MG63 (cell line): ENCODE measurements around the gene BCL2. TPM values are rescaled to one million over a fixed set of nuclear protein-coding genes. Genes with fewer than 3 reads are reported as not detected.

Experiments
- DNase-seq: peaks from one replicate; pipeline ENCODE4 v3.0.0-alpha.2; 2020
- H3K27me3 ChIP-seq: fragments of 250-450 bp; sonication (Bioruptor Pico); 2 replicates; pipeline ENCODE4 v1.5.1; 2020; ENCODE audit warnings: mild to moderate bottlenecking, moderate library complexity
- H3K36me3 ChIP-seq: fragments of 250-450 bp; sonication (Bioruptor Pico); 2 replicates; pipeline ENCODE4 v1.5.1; 2020; ENCODE audit warnings: mild to moderate bottlenecking, moderate library complexity
- H3K4me3 ChIP-seq: fragments of 250-450 bp; sonication (Bioruptor Pico); 2 replicates; pipeline ENCODE4 v1.5.1; 2020; ENCODE audit warnings: mild to moderate bottlenecking, moderate library complexity
- H3K9me3 ChIP-seq: fragments of 250-450 bp; sonication (Bioruptor Pico); 2 replicates; pipeline ENCODE4 v1.5.1; 2020; ENCODE audit warnings: mild to moderate bottlenecking, moderate library complexity
- total RNA-seq: library from RNA; depleted of rRNA; stranded (reverse); fragments of >200 nt; shearing (Covaris generic); gene quantifications from 2 replicates; pipeline ENCODE4 v1.2.3, GENCODE V29; 2014; ENCODE audit warnings: low replicate concordance

BCL2 gene
- total RNA-seq, 1 experiment from 2014 or later, result 3.0 TPM

GRCh38 chr18:63145851-63146555 lies 173.6 kb downstream of the BCL2 start:
- Histone ChIP-seq H3K4me3 (no peak overlapping the region), H3K27me3 (no peaks in the 10 kb centered on the region), H3K36me3 (no peaks in the 10 kb centered on the region), H3K9me3 (no peaks in the 10 kb centered on the region)
- DNase-seq, result no peak

- Histone ChIP-seq H3K36me3 (no peaks in the 10 kb centered on the region), H3K9me3 (no peaks in the 10 kb centered on the region), H3K4me3 (no peak overlapping the region), H3K27me3 (no peaks in the 10 kb centered on the region)
- no peak for DNase-seq
These were observed 174.3 kb downstream of the BCL2 start for GRCh38 chr18:63145166-63145850.

- H3K36me3 ChIP-seq, result no peaks in the 10 kb centered on the region
- no peak for DNase-seq
- no peaks in the 10 kb centered on the region for H3K9me3 ChIP-seq
- no peak overlapping the region for H3K4me3 ChIP-seq
- H3K27me3 ChIP-seq, result no peaks in the 10 kb centered on the region
These were observed 174.8 kb downstream of the BCL2 start for GRCh38 chr18:63144748-63145147.

GRCh38 chr18:63143330-63143771 lies 176.2 kb downstream of the BCL2 start:
- no peak overlapping the region for H3K4me3 ChIP-seq
- H3K9me3 ChIP-seq, result no peaks in the 10 kb centered on the region
- DNase-seq, result no peak
- H3K27me3 ChIP-seq, result no peaks in the 10 kb centered on the region
- no peaks in the 10 kb centered on the region for H3K36me3 ChIP-seq

GRCh38 chr18:63142594-63143225 lies 176.9 kb downstream of the BCL2 start:
- no peak for DNase-seq
- H3K36me3 ChIP-seq, result no peaks in the 10 kb centered on the region
- H3K4me3 ChIP-seq, result no peak overlapping the region
- H3K27me3 ChIP-seq, result no peaks in the 10 kb centered on the region
- no peaks in the 10 kb centered on the region for H3K9me3 ChIP-seq

GRCh38 chr18:63141778-63142176 lies 177.8 kb downstream of the BCL2 start:
- DNase-seq, result no peak
- no peak overlapping the region for H3K4me3 ChIP-seq
- H3K36me3 ChIP-seq, result no peaks in the 10 kb centered on the region
- H3K27me3 ChIP-seq, result no peaks in the 10 kb centered on the region
- no peaks in the 10 kb centered on the region for H3K9me3 ChIP-seq

GRCh38 chr18:63140997-63141777 lies 178.4 kb downstream of the BCL2 start:
- Histone ChIP-seq H3K36me3 (no peaks in the 10 kb centered on the region), H3K4me3 (no peak overlapping the region), H3K27me3 (no peaks in the 10 kb centered on the region), H3K9me3 (no peaks in the 10 kb centered on the region)
- DNase-seq, result no peak

- H3K4me3 ChIP-seq, result no peak overlapping the region
- no peaks in the 10 kb centered on the region for H3K27me3 ChIP-seq
- no peaks in the 10 kb centered on the region for H3K9me3 ChIP-seq
- no peak for DNase-seq
- H3K36me3 ChIP-seq, result no peaks in the 10 kb centered on the region
These were observed 179.5 kb downstream of the BCL2 start for GRCh38 chr18:63140038-63140450.

GRCh38 chr18:63138436-63139340 lies 180.9 kb downstream of the BCL2 start:
- Histone ChIP-seq H3K9me3 (no peaks in the 10 kb centered on the region), H3K36me3 (no peaks in the 10 kb centered on the region), H3K27me3 (no peaks in the 10 kb centered on the region), H3K4me3 (no peak overlapping the region)
- DNase-seq, result no peak

- Histone ChIP-seq H3K9me3 (no peaks in the 10 kb centered on the region), H3K4me3 (no peak overlapping the region), H3K36me3 (no peaks in the 10 kb centered on the region), H3K27me3 (no peaks in the 10 kb centered on the region)
- no peak for DNase-seq
These were observed 181.6 kb downstream of the BCL2 start for GRCh38 chr18:63137999-63138435.

- no peaks in the 10 kb centered on the region for H3K27me3 ChIP-seq
- DNase-seq, result no peak
- H3K9me3 ChIP-seq, result no peaks in the 10 kb centered on the region
- H3K4me3 ChIP-seq, result no peak overlapping the region
- H3K36me3 ChIP-seq, result no peaks in the 10 kb centered on the region
These were observed 184.5 kb downstream of the BCL2 start for GRCh38 chr18:63135101-63135500.

- Histone ChIP-seq H3K36me3 (no peaks in the 10 kb centered on the region), H3K9me3 (no peaks in the 10 kb centered on the region), H3K27me3 (no peaks in the 10 kb centered on the region), H3K4me3 (no peak overlapping the region)
- no peak for DNase-seq
These were observed 186.8 kb downstream of the BCL2 start for GRCh38 chr18:63132819-63133200.

- no peaks in the 10 kb centered on the region for H3K36me3 ChIP-seq
These were observed 187.4 kb downstream of the BCL2 start for GRCh38 chr18:63131959-63132818.

GRCh38 chr18:63131106-63131958 lies 188.2 kb downstream of the BCL2 start:
- Histone ChIP-seq H3K27me3 (no peaks in the 10 kb centered on the region), H3K36me3 (no peaks in the 10 kb centered on the region), H3K4me3 (no peak overlapping the region), H3K9me3 (no peaks in the 10 kb centered on the region)
- peak; percentile 6 for DNase-seq

More at GRCh38 chr18:63131959-63132818, 187.4 kb downstream of the BCL2 start:
- DNase-seq, result no peak
- Histone ChIP-seq H3K4me3 (no peak overlapping the region), H3K27me3 (no peaks in the 10 kb centered on the region), H3K9me3 (no peaks in the 10 kb centered on the region)
